GM19240 (cell line): ENCODE data around the gene DST.
"Not testable (repeated sequence)": the region's sequence is repeated elsewhere in the genome, so short reads cannot be mapped to it uniquely, and the experiment has no call there.

Experiments
- DNase-seq: peaks from one replicate; pipeline ENCODE4 v3.0.0; 2011; ENCODE audit warnings: low spot score; ENCODE audit not compliant: insufficient read length

Gene DST

DNA sequence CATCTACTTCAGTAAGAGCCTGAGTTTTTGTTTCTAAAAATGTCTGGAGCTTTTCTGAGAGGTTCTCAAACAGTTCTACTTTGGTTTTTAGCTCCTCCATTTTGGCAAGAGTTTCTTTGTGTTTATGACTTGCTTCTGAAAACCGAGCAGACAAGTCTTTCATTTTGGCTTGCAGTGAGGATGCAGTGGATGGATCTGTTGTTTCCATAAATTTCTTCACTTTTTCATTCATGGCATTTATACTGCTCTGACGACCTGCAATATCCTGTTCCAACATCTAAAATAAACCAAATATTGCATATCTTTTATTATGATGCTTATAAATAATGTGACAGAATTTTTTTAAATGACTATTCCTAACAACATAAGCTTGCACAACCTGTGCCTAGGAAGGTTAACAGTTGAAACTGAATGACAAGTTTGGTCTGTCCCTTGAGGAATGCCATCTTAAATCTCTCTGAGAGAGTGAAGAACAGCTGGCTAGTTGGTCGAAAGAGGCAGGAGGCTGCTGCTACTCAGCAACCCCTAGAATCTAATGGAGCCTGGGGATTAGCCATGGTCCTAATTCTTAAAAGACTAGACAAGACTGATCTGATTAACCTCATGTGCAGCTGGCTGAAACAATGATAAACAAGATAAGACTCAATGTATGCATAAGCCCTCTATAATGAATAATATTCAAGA lies 69.8 kb downstream of the DST start:
- no peak for DNase-seq

DNA sequence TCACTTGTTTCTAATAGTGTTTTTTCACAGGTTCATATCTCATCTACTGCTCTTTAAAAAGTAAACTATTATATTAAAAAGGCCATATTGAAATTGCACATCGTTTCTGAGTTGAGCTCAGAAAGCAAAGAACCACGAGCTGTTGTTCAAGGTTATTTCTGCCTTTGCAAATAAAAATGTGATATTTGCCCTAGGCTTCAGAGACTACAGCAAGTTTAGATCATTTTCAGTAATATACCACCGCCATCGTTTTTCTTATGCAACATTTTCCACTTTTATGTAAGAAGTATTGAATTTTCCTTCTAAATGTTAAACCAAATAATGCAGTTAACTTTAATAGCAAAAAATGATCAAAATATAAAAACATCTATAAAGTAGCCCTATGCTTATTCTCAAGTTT lies 71.1 kb downstream of the DST start:
- DNase-seq, result no peak

DNA sequence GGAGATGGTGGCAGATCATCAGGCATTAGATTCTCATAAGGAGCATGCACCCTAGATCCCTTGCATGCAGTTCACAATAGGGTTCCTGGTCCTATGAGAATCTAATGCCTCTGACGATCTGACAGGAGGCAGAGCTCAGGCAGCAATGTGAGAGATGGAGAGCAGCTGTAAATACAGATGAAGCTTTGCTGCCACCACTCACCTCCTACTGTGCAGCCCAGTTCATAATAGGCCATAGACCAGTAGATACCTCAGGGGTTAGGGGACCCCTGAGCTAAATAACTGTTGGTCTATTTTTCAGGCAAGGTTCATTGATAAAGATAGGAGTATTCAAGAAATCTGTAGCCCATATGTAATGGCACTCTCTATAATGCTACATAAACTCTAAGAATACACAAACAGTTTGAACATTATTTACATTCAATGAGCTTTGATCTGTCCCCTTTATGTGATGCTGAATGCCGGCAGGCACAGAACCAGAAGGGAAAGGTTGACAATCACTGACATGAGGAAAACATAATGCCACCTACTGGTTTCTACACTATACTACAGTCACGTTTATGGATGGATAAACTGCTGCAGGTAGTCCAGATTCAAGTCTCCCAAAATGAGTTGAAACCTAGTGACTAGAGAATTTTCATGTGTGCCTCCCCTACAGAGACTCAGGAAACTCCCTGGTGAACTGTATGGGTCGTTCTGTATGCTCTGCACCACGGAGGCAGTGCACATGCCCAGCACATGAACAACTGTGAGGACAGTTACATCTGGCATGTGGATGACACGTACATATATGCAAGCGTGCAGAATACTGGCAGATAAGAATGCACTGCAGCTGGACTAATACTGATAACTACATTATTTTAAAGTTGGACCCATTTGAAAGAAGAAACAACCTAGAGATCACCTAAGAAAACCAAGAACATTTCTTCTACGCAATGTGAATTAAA lies 72.0 kb downstream of the DST start:
- DNase-seq, result no peak

DNA sequence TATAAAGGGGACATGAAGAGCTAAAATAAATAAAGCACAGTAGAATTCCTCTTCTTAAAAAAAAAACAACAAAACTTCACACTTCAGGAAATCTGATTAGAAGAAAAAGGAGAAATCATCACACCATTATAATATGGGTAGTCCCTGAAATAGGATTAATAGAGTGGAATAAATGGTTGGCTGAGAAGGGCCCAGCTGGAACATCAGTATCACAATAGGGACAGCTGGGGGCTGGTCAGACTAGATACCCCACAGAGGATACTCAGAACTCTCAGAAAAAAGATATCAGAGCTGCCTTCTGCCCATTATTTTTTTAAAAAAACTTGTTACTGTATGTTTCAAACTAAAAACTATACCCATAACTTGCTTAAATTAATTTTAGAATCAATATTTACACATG lies 75.2 kb downstream of the DST start:
- DNase-seq, result no peak

DNA sequence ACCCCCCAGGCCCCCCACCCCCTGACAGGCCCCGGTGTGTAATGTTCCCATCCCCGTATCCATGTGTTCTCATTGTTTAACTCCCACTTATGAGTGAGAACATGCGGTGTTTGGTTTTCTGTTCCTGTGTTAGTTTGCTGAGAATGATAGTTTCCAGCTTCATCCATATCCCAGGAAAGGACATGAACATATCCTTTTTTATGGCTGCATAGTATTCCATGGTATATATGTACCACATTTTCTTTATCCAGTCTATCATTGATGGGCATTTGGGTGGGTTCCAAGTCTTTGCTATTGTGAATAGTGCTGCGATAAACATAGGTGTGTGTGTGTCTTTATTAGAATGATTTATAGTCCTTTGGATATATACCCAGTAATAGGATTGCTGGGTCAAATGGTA lies 80.0 kb downstream of the DST start:
- not testable (repeated sequence) for DNase-seq

DNA sequence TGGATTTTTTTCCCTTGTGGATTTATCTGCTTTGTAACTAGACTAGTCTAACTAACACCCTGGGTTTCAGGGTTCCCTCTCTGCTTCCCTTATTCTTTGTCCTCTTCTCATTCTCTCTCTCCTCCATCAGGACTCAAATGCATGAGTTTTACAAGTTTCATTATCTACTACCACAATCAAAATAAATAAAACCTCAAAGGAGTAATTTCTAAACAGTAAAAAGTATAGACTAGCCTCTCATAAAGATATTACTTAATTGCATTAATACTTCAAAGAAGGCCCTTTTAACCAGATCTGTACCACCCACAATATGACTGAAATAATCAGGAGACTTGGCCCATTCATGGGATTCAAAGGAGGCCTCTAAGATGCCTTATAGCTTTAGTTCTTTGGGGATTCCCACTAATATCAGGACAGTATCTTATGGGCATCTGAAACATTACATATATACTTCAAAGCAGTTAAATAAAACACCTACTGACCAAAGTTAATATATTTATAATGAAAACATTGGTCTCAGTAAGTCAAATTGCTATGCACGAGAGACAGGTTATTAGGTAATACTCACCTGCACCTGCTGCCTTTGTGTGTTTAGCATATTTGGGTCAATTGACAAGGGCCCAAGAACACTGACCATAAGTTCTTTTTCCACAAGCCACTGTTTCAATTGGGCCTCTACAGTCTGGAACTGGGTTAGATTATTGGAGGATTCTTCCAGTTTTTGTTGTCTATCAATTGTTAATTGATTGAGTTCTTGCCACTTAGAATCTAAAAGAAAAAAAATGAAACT lies 85.7 kb downstream of the DST start:
- no peak for DNase-seq

DNA sequence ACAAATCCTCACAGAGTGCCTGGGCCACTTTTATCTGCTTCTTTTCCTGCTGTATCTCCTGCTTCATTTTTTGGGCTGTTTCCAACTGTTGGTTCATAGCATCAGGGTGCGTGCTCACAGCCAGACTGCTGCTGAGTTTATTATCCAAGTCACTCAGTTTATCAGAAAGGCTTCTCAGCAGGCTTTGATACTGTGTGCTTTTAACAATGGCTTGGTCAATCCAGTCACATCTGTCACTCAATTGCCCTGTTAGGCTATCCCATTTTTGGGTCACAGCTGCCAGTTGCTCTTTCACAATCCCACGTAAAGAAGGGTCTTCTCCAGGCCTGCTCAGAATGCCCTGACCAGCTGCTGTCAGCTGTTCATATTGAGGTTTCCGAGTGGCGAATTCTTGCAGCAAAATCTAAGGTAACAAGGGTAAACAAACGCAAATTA lies 87.2 kb downstream of the DST start:
- DNase-seq, result no peak

DNA sequence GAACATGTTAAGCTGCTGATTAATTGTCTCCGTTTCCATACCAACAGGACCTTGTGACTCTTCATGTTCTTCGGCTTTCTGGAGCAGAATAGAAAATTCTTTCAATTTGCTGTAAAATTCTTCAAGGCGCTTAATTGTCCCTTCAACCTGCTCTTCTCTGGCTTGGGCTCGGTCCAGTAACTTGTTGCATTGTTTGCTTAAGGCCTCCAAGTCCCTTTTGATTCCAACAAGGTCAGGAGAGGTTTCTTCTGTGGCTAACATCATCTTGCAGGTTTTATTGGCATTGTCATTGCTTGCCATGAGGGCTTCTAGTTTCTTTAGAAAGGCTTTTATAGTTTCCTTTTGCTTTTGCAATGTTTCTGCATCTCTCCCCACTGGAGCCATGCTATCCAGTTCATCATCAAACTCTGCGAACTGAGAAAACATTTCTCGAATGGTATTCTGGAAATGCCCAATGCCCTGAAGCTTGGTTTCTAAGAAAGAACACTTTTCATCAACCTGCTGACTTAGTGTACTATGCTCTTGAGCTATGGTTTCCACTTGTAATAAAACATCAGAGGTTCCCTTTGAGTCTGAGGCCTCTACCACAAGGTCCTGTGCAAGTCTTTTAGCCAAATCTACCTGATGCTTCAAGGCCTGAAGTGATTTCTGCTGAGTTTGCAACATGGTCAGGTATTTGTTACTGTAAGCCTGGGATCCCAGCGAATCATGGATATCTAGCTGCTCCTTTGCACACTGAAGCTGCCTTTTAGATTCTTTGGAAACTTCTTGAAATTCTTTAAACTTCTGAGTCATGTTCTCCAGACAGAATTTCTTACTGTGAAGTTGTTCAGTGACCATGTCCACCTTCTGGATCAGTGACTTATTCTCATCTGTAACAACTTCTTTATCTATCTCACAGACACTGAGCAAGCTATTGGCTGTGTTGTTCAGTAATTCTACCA lies 90.2 kb downstream of the DST start:
- DNase-seq, result no peak

DNA sequence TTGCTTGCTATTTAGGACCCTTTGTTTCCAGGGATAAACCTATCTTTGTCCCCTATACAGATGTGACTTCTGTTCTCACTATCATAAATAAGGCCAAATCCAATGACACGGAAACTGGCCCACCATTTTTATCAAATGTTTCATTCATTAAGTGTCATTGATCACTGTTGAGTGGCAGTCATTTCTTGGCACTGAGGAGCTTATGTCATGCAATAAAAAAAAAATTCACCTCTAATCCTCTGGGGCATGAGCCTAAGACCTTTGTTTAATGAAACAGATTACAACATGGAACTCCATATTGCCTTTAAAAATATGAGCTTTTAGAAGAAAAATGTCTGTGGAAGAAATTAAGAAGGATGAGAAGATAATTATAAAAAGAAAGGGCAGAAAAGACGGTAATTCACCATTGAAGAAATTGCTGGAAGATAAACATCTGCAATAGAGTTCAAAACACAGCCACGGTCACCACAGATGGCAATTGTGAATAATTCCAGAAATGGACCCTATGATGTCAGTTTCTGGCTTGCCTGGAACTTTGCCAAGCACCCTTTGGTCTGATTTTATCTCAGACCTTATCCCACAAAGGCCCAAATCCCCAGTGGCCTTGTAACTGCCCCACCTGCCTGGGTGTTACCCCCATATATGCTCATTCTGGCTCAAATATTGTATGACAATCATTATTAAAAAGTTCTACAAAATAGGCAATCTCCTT lies 91.1 kb downstream of the DST start:
- DNase-seq, result no peak

DNA sequence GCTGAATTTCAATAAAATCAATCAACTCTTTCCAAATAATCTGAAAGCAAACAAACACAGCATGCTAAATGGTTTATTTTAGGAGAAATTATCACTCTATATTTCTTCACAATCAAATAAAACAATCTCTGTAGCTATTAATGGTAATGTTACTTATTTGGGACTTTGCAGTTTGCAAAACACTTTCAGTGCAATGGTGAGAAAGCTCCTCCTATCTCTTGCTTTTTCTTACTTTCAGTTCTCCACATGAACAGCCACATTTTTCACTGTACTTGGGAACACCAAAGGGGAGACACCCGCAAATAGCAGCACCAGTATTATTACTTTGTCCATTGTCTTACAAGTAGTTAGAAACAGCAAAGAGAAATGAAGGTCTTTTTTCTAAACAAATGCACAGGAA lies 92.4 kb downstream of the DST start:
- DNase-seq, result no peak

DNA sequence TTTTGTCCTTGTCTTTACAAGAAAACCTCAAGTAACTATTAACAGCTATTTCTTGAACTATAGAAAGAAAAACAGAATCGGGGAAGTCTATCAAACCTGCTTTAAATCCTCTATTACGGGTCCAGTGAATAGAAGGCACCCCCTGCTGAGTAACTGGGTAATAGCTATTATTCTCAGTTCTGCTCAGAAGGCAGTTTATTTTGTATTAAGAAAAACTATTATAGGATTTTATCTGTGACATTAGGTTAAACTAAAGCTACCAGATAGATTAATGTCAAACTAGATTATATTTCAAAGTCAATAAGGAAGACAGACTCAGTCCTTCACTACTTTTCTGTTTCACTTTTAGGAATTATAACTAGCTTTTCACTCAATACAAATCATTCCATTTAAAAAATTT lies 93.7 kb downstream of the DST start:
- no peak for DNase-seq

DNA sequence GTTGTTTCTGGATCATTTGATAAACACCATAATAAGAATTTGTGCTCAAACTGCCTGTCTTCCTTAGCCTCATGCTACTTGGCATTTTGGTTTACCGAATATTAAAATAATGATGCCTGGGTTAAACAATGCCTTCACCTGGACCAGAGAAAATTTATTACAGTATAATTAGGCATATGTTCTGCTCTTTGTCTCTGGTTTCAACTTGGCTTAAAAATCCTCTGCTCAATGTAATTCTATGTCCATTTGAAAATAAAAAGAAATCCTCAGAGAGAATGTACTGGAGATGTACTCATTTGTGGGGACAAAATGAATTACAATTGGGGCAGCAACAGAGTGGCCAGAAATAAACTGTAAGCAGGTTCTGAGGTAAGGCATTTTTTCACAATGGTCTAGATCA lies 95.0 kb downstream of the DST start:
- no peak for DNase-seq

DNA sequence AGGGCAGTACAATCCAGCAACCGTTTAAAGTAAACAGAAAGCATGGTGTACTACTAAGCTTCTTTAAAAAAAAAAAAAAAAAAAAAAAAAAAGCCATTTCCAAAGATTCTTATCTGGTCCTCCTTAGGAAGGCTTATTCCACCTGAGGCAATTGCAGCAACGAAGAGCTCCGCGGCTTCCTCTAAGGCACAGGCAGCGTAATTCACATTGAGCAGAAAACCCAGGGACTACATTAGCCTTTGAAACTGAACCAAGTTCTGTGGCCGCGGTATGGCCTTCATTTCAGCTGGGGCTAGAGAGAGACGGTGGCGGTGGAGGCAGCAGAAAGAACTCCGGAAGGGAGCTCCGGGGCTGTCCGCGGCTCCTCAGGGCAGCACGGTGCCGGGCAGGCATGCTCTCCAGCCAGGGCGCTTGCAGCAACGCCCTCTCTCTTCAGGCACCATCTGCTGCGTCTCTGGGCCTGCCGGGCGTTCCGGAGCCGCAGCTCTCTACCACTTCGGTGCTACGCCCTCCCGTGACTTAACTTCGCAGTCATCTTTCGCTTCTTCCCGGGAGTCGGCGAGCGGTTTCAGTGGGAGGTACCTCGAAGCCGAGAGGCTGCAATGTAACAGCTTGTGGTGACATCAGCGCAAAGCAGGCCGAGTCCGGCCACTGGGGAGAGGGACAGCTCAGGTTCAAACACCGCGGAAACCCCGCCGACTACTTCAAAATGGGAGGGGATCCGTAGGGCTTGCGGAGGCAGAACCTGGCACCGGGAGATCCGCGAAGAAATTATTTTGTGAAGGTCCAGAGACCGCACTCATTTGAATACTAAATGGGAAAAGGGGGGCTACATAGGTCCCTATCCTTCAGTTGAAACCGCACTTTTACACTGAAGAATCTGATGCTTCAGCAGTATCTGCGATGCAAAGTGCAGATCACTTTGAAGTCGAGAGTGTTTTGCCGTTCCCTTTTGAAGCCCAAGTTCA lies 100.0 kb downstream of the DST start:
- DNase-seq, result peak; percentile 24

DNA sequence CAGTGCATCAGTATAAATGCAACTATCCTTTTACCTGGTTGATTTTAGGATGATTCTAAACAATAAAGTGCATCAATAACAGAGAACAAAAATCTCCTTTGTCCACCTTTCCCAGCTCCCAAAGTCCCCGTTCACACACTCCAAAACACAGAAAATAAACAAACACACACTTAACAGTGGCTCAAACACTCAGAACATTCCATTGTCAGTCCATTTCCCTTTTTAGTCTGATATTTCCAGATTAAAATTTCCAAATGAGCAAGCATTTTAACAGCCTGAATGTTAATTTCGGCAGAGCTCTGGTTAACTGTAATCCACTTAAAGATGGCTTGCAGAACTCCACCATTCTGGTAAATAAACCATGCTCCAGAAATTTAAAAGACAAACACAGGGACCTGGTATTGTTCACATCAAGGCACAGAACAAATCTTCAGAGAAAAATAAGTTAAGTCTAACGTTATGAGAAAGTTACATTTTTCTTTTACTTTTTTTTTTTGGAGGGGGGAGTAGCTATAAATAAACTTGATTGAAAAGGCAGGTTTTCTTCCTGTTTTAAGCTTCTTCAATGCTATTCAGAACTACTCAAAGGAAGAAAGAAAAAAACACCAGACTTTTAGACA lies 100.8 kb downstream of the DST start:
- no peak for DNase-seq

DNA sequence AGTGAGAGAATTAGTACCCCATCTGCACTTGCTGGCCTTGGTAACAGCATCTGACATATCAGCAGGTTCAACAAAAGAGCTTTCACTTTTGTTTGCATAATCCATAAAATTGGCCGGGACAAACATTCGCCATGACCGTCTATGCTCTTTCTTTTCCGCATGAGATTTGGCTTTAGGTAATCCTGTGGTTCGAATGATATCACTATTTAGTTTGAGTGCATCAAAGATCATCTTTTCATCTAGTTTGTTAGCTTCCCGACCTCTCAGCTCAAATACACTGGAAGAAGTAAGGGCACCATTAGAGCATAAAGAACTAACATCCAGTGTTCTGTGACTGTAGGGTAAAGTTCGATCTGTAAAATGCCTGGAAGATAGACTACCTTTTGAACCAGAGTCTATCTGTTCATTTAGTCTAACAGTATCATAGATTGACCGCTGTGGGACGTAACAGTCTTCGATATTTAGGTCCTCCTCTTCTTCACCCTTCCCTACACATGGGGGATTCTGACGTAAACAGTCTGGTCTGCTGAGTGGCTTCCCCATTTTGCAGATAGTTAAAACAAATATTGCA lies 101.6 kb downstream of the DST start:
- no peak for DNase-seq

DNA sequence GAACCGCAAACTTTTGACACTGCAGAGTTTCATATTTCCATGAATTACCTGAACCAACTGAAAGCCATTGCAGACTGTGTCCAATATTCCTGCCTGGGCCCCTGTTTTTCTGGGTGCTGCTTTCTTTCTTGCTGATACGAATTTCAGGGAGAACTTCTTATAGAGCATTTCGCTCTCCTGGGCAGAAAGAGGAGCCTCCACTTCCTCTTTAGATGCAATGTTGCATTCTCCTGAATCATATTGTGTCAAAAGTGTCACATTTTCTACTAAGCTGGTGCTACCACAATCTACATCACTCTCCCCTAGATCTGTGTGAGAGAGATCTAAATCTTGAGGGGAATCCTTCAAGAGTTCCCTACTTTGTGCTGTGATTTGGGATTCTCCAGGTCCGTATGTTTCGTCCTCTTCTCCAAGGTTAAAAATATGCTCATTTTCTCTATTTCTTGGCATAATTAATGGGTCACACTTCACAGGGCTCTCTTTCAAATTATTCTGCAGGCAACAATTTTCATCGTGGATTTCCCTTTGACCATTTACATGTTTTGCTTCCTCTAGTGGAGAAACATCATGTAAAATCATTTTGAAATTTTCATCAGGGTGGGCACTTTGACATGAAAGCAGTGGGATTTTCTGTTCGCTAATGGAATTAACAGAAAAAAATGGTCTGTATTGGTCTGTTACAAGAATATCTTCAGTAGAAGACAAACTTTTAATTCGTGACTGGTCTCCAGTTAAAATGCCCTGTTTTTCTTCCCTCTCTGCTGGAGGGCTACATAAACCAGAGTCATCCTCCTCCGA lies 102.3 kb downstream of the DST start:
- no peak for DNase-seq

DNA sequence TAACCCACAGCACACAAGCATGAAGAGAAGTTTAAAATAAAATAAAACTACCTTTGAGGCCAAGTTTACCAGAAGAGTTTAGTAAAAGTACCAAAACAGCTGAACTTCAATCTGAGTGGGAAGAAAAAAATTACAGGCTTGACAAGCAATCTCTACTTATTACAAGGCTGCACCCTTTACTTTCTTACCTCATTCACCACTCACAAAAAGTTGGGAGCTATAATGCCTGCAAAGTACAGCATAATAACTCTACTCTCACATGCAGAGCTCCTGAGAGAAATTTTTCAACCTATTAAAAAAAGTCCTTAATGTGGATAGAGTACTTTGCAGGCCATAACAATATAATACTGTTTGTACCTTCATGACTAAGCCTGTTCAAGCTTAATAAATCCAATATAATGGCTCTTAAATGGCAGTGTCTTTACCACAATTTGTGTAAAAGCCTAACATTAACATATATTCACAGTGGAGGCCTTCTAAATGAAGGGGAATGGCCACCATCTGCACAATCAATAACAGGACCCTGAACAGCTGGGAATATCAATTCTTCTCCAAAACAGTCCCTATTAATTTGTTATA lies 103.1 kb downstream of the DST start:
- DNase-seq, result no peak
